Breast epithelium (tissue), 4 donors: ENCODE results near the gene SIGLEC10. TPM values are rescaled to one million over a fixed set of nuclear protein-coding genes. Genes with fewer than 3 reads are reported as not detected.
A peak's percentile ranks its signal among the peaks of the same experiment; 100 is the strongest.
"Not testable (repeated sequence)": the region's sequence is repeated elsewhere in the genome, so short reads cannot be mapped to it uniquely, and the experiment has no call there.

Source experiments
- DNase-seq, 2 donors: peaks; one replicate each; pipeline ENCODE4 v3.0.0-alpha.2; 2019; ENCODE audit warnings: low spot score in 2 of 2
- H3K27ac ChIP-seq, 2 donors: fragments of 200-600 bp; sonication (generic) in 1 of 2; one replicate each; pipeline ENCODE4 v1.5.1; 2016 to 2019; ENCODE audit warnings: mild to moderate bottlenecking in 1 of 2
- H3K27me3 ChIP-seq, 2 donors: fragments of 200-600 bp; sonication (generic) in 1 of 2; one replicate each; pipeline versions ENCODE4 v1.5.1 to v1.6.0; 2017 to 2019; ENCODE audit warnings: control low read depth in 1 of 2, mild to moderate bottlenecking in 1 of 2
- H3K36me3 ChIP-seq: fragments of 200-600 bp; one replicate; pipeline ENCODE4 v1.5.1; 2019
- H3K4me1 ChIP-seq, 2 donors: fragments of 200-600 bp; sonication (generic); one replicate each; pipeline ENCODE4 v1.5.1; 2016 to 2019; ENCODE audit warnings: control low read depth in 1 of 2
- H3K4me3 ChIP-seq, 3 donors: fragments of 200-600 bp; sonication (generic); 1 replicate in 2 of 3; 2 replicates in 1 of 3; pipeline ENCODE4 v1.5.1; 2016 to 2019; ENCODE audit warnings: mild to moderate bottlenecking in 3 of 3, moderate library complexity in 2 of 3
- H3K9me3 ChIP-seq, 2 donors: fragments of 200-600 bp; sonication (generic) in 1 of 2; one replicate each; pipeline ENCODE4 v1.5.1; 2016 to 2019; ENCODE audit warnings: control low read depth in 1 of 2
- POLR2A ChIP-seq: fragments of 450-650 bp; IDR thresholded peaks from one replicate; pipeline ENCODE4 v1.6.1; 2016; ENCODE audit warnings: antibody characterized with exemption, mild to moderate bottlenecking, moderate library complexity
- POLR2AphosphoS5 ChIP-seq, 3 donors: sonication (generic); formaldehyde crosslinking; IDR thresholded peaks; one replicate each; pipeline ENCODE4 v1.6.1; 2017; ENCODE audit warnings: antibody characterized with exemption in 3 of 3
- intact Hi-C: fragments of 100-400 bp; cut with DNase I; formaldehyde crosslinking; loops from one replicate; pipeline ENCODE4 v1.15.1; 2023; ENCODE audit warnings: low total_unique reads
- total RNA-seq, 3 donors: library from RNA; depleted of rRNA; stranded (reverse); fragments of >200 nt; gene quantifications; one replicate each; pipeline ENCODE4 v1.1.0, GENCODE V29; 2016
- TF ChIP-seq, protein P1 (sequence below), 3 donors: fragments of 450-650 bp; IDR thresholded peaks; one replicate each; pipeline ENCODE4 v1.5.1; 2016 to 2017; ENCODE audit warnings: antibody characterized with exemption in 3 of 3, mild to moderate bottlenecking in 3 of 3, moderate library complexity in 3 of 3

SIGLEC10 gene
- total RNA-seq, 3 donors from 2014 or later: 1.8 to 17.0 (median 10.2) TPM

DNA sequence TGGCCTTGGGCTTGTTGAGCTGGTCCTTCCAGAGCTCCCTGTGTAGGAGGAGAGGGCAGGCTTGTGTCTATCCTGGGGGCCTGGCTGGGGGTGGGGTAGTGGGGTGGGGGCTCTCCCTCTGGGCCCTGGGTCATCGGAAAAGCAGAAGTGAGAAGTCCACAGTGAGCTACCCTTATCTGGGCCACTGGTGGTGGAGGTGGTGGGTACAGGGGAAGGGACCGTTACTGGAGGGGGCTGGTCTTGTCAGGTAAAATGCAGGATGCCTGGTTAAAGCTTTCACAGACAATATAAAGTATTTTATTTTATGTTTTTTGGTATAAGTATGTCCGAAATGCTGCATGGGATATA lies 342 bp upstream of the SIGLEC10 start:
- no peaks in the 10 kb centered on the region for H3K36me3 ChIP-seq
- no peak overlapping the region for H3K27ac ChIP-seq
- no peaks in the 10 kb centered on the region for H3K4me1 ChIP-seq
- H3K9me3 ChIP-seq: no peaks in the 10 kb centered on the region
- TF ChIP-seq POLR2A (no peak), POLR2AphosphoS5 (IDR thresholded peaks at IDR 0.05) (no peak)
- TF ChIP-seq, protein P1, sequence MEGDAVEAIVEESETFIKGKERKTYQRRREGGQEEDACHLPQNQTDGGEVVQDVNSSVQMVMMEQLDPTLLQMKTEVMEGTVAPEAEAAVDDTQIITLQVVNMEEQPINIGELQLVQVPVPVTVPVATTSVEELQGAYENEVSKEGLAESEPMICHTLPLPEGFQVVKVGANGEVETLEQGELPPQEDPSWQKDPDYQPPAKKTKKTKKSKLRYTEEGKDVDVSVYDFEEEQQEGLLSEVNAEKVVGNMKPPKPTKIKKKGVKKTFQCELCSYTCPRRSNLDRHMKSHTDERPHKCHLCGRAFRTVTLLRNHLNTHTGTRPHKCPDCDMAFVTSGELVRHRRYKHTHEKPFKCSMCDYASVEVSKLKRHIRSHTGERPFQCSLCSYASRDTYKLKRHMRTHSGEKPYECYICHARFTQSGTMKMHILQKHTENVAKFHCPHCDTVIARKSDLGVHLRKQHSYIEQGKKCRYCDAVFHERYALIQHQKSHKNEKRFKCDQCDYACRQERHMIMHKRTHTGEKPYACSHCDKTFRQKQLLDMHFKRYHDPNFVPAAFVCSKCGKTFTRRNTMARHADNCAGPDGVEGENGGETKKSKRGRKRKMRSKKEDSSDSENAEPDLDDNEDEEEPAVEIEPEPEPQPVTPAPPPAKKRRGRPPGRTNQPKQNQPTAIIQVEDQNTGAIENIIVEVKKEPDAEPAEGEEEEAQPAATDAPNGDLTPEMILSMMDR (IDR thresholded peaks at IDR 0.05): no peak
- DNase-seq: no peak
- intact Hi-C loops: no loop called here
- peaks cover 0 to 41% of the 10 kb centered on the region in 2 donors for H3K27me3 ChIP-seq
- H3K4me3 ChIP-seq: no peak overlapping the region

GRCh38 chr19:51416422-51416821 lies 1.0 kb downstream of the SIGLEC10 start:
- H3K27ac ChIP-seq, H3K4me3 ChIP-seq, H3K4me1 ChIP-seq, DNase-seq, H3K9me3 ChIP-seq, intact Hi-C loops, H3K36me3 ChIP-seq: not testable (repeated sequence)
- peaks cover 0 to 36% of the 10 kb centered on the region in 2 donors for H3K27me3 ChIP-seq

GRCh38 chr19:51415187-51415586 lies 2.3 kb downstream of the SIGLEC10 start:
- no peak for DNase-seq
- intact Hi-C loops: no loop called here
- Histone ChIP-seq H3K4me1 (no peaks in the 10 kb centered on the region), H3K36me3 (no peaks in the 10 kb centered on the region), H3K9me3 (no peaks in the 10 kb centered on the region), H3K27me3 (peaks cover 0 to 27% of the 10 kb centered on the region in 2 donors), H3K27ac (no peak overlapping the region), H3K4me3 (no peak overlapping the region)
- TF ChIP-seq POLR2A (no peak), POLR2AphosphoS5 (IDR thresholded peaks at IDR 0.05) (no peak)
- TF ChIP-seq, protein P1 (IDR thresholded peaks at IDR 0.05): no peak

DNA sequence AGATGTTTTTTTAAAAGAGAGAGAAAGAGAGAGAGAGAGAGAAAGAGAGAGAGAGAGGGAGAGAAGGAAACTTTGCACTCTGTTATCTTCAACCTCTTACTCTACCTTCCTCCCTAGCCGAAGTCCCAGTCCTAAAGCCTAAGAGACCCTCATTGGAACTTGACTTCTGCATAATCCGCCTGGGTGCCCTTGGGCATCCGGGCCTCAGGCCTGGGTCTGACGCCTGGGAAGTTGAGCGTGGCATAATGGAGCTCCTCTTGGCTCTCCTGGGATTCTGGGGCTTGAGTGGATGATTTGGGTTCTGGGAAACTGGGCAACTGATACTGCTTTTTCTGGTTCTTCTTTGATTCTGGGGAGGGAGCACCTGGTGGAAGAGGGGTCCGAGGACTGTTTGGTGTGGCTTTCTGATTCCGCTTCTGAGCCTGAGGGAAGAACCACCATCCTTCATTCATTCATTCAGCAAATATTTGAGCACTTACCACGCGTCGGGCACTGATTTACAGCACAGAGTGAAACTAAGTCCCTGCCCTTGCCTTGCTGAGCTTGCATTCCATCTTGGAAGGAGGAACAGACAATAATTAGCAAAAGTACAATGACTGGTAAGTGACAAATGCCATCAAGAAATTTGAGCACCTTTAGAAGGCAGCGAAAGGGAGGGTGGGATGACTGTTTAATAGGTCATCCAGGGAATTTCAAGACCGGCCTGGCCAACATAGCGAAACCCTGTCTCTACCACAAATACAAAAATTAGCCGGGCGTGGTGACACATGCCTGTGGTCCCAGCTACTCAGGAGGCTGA lies 6.3 kb downstream of the SIGLEC10 start:
- no peaks in the 10 kb centered on the region for H3K36me3 ChIP-seq
- peaks cover 0 to 2% of the 10 kb centered on the region in 2 donors for H3K9me3 ChIP-seq
- TF ChIP-seq, protein P1 (IDR thresholded peaks at IDR 0.05): no peak
- TF ChIP-seq POLR2A (no peak), POLR2AphosphoS5 (IDR thresholded peaks at IDR 0.05) (no peak)
- intact Hi-C loops: no loop called here
- H3K27ac ChIP-seq: no peak overlapping the region
- no peak for DNase-seq
- H3K4me3 ChIP-seq: no peak overlapping the region
- H3K4me1 ChIP-seq: peaks cover 0 to 3% of the 10 kb centered on the region in 2 donors
- H3K27me3 ChIP-seq: peaks cover 0 to 11% of the 10 kb centered on the region in 2 donors

DNA sequence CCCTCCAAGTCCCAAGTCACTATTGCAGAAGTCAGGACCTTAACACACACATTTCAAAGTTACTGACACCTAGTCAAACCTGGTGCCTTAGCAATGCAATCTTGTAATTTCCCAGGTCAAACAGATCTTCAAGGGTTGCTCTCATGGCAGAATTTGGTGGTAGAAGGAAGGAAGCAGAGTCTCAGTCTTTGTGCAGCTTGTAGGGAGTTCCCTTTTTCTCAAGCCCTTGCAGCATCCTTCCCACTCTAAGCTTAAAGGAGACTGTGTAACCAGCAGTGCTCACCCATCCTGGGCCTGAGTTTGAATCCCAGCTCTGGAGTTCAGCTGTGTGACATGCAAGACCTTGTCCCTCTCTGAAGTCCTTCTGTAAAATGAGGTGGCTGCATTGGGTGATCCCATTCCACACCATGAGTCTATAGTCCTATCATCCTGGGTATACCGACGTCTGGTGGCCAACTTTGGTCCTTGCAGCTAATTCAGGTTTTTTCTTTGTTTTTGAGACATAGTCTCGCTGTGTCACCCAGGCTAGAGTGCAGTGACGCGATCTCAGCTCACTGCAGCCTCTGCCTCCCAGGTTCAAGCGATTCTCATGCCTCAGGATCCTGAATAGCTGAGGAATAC lies 9.8 kb downstream of the SIGLEC10 start:
- Histone ChIP-seq H3K36me3 (no peaks in the 10 kb centered on the region), H3K27ac (no peak overlapping the region), H3K4me3 (no peak overlapping the region), H3K9me3 (peaks cover 2 to 12% of the 10 kb centered on the region in 2 donors), H3K4me1 (peaks cover 0 to 3% of the 10 kb centered on the region in 2 donors), H3K27me3 (peaks cover 0 to 5% of the 10 kb centered on the region in 2 donors)
- intact Hi-C loops: no loop called here
- TF ChIP-seq POLR2AphosphoS5 (IDR thresholded peaks at IDR 0.05): no peak
- TF ChIP-seq, protein P1 (IDR thresholded peaks at IDR 0.05): peak in 1 of 3 donors; percentile 19
- DNase-seq: no peak
